ENCODE results near the gene CREBRF.

DNA sequence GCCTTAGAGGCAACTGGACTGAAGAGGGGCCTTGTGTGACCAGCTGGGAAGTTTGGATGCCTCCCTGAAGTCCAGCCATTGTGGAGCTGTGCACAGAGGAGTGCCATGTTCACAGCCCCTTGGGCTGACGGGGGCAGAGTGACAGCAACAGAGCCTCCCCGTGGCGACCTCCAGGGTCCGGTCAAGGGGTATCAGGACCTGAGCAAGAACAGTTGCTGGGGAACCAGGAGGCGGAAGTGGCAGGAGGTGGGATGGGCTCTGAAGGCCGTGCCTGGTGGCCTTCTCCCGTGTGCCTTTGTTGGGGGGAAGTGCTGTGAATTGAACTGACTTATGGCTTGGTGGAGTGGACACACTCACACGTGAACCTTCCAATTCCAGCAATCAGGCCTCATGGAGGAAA, 102.2 kb downstream of the CREBRF start:
- TF ChIP-seq EZH2phosphoT487 (conservative IDR thresholded peaks at IDR 0.05; ENCODE audit: low read length): no peak
- TF ChIP-seq, protein P1, sequence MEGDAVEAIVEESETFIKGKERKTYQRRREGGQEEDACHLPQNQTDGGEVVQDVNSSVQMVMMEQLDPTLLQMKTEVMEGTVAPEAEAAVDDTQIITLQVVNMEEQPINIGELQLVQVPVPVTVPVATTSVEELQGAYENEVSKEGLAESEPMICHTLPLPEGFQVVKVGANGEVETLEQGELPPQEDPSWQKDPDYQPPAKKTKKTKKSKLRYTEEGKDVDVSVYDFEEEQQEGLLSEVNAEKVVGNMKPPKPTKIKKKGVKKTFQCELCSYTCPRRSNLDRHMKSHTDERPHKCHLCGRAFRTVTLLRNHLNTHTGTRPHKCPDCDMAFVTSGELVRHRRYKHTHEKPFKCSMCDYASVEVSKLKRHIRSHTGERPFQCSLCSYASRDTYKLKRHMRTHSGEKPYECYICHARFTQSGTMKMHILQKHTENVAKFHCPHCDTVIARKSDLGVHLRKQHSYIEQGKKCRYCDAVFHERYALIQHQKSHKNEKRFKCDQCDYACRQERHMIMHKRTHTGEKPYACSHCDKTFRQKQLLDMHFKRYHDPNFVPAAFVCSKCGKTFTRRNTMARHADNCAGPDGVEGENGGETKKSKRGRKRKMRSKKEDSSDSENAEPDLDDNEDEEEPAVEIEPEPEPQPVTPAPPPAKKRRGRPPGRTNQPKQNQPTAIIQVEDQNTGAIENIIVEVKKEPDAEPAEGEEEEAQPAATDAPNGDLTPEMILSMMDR (IDR thresholded peaks at IDR 0.05; ENCODE audit: insufficient read depth, low read length, poor library complexity, severe bottlenecking): no peak

All from SU-DHL-6 (cell line).